ENCODE data around the gene SMYD3.

Gene SMYD3

DNA sequence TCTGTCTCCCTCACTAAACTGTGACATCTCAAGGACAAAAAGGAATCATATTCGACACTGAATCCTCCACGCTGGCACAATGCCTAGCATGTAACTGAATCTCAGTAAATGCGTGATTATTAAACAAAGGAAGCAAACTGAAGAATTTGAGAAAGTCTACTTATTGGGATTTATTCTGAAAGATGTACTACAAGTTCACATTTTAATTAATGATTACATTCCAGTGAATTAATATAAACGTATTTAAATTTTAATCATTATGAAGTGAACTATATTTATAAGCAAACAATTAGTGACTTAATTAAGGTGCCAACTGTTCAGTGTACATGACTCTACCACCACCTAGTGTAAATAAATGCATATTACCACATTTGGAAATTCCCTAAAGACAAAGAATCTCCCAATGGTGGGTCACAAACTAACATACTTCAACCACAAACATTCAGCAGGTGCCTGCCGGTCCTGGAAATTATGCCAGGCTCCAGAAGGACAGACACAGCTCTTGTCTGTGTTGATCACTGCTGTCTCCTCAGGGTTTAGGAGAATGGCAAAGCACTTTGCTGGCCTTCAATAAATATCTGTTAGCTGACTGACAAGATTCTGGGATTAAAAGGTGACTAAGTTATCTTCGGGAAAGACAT is 56.3 kb downstream of the SMYD3 start:
- H3K9ac ChIP-seq (ENCODE audit: insufficient read length, low read depth): no peak overlapping the region
- no peaks in the 10 kb centered on the region for H3K9me3 ChIP-seq (ENCODE audit: insufficient read depth, low read length)
- DNase-seq (ENCODE audit: low read depth, low spot score): no peak
- no peak for TF ChIP-seq ZNF274 (IDR thresholded peaks at IDR 0.05; ENCODE audit: low read depth, low read length)
- no peak for TF ChIP-seq SUZ12 (IDR thresholded peaks at IDR 0.05; ENCODE audit: extremely low read depth, insufficient read depth, insufficient read length)
- no peak for TF ChIP-seq YY1 (IDR thresholded peaks at IDR 0.05; ENCODE audit: insufficient read depth, insufficient read length)
- no peaks in the 10 kb centered on the region for H3K4me1 ChIP-seq (ENCODE audit: insufficient read depth, insufficient read length)
- H3K36me3 ChIP-seq (ENCODE audit: insufficient read depth, insufficient read length, low read length): no peaks in the 10 kb centered on the region
- H3K4me3 ChIP-seq (ENCODE audit: insufficient read length, low read depth): no peak overlapping the region
- H3K27me3 ChIP-seq (ENCODE audit: insufficient read depth, insufficient read length): no peaks in the 10 kb centered on the region

DNA sequence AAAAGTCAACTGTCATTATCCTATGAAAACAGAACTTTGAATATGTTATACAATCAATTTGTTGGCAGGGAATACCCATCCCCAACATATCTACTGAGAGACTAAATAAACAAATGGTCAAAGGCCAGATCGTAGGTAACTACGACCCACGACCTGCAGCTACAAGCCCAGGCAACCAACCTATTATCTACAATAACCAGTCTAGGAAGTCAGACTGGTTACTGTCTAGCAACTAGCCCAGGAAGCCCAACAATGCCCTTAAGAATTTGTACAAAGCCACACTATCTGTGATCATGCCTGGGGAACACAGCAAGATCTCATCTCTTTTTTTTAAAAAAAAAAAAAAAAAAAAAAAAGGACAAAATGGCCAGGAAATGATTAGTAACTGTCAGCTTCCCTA is 58.7 kb downstream of the SMYD3 start:
- Histone ChIP-seq H3K4me3 (ENCODE audit: insufficient read length, low read depth) (no peak overlapping the region), H3K36me3 (ENCODE audit: insufficient read depth, insufficient read length, low read length) (no peaks in the 10 kb centered on the region), H3K27me3 (ENCODE audit: insufficient read depth, insufficient read length) (no peaks in the 10 kb centered on the region), H3K9ac (ENCODE audit: insufficient read length, low read depth) (no peak overlapping the region), H3K9me3 (ENCODE audit: insufficient read depth, low read length) (no peaks in the 10 kb centered on the region), H3K4me1 (ENCODE audit: insufficient read depth, insufficient read length) (no peaks in the 10 kb centered on the region)
- no peak for DNase-seq (ENCODE audit: low read depth, low spot score)
- no peak for TF ChIP-seq SUZ12 (IDR thresholded peaks at IDR 0.05; ENCODE audit: extremely low read depth, insufficient read depth, insufficient read length)
- no peak for TF ChIP-seq ZNF274 (IDR thresholded peaks at IDR 0.05; ENCODE audit: low read depth, low read length)
- no peak for TF ChIP-seq YY1 (IDR thresholded peaks at IDR 0.05; ENCODE audit: insufficient read depth, insufficient read length)

DNA sequence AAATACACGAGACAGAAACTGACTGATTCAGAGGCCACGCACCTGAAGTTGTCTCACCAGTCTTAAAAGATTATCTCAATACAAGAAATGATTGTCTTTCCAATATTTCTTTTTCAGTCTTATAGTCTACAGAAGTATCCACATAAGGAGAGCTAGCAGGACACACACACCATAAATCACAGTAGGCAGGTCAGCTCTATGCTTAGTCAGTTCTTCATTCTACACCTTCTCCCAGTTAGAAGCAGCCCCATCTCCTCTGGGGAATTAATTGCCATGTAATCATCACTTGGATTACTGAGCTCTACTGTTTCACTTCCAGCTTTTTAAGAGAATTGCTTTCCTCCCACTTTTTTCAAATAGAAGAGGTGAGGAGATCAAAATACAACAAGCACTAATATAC is 59.6 kb downstream of the SMYD3 start:
- H3K4me1 ChIP-seq (ENCODE audit: insufficient read depth, insufficient read length): no peaks in the 10 kb centered on the region
- H3K4me3 ChIP-seq (ENCODE audit: insufficient read length, low read depth): no peak overlapping the region
- H3K9me3 ChIP-seq (ENCODE audit: insufficient read depth, low read length): no peaks in the 10 kb centered on the region
- no peaks in the 10 kb centered on the region for H3K27me3 ChIP-seq (ENCODE audit: insufficient read depth, insufficient read length)
- no peak overlapping the region for H3K9ac ChIP-seq (ENCODE audit: insufficient read length, low read depth)
- no peaks in the 10 kb centered on the region for H3K36me3 ChIP-seq (ENCODE audit: insufficient read depth, insufficient read length, low read length)
- no peak for TF ChIP-seq ZNF274 (IDR thresholded peaks at IDR 0.05; ENCODE audit: low read depth, low read length)
- no peak for TF ChIP-seq YY1 (IDR thresholded peaks at IDR 0.05; ENCODE audit: insufficient read depth, insufficient read length)
- no peak for TF ChIP-seq SUZ12 (IDR thresholded peaks at IDR 0.05; ENCODE audit: extremely low read depth, insufficient read depth, insufficient read length)
- no peak for DNase-seq (ENCODE audit: low read depth, low spot score)

DNA sequence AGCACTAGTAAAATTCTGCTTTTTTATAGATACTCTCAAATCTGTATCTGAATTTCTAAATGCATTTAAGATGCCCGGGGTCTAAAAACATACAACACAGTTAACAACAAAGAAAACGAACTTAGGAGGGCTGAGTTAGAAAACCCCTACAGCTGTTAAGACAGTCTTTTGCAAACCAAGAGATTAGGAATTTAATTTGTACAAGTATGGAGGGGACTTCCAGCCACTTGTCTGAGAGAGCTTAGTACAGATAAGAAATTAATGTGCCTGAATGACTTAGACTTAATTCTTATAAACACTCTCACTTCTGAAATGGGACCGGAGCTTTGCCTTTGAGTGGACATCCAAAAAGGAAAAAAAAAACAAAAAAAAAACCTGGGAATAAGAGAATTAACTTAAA is 61.6 kb downstream of the SMYD3 start:
- Histone ChIP-seq H3K36me3 (ENCODE audit: insufficient read depth, insufficient read length, low read length) (no peaks in the 10 kb centered on the region), H3K4me3 (ENCODE audit: insufficient read length, low read depth) (no peak overlapping the region), H3K27me3 (ENCODE audit: insufficient read depth, insufficient read length) (no peaks in the 10 kb centered on the region), H3K4me1 (ENCODE audit: insufficient read depth, insufficient read length) (no peaks in the 10 kb centered on the region), H3K9me3 (ENCODE audit: insufficient read depth, low read length) (no peaks in the 10 kb centered on the region), H3K9ac (ENCODE audit: insufficient read length, low read depth) (no peak overlapping the region)
- TF ChIP-seq YY1 (IDR thresholded peaks at IDR 0.05; ENCODE audit: insufficient read depth, insufficient read length) (no peak), SUZ12 (IDR thresholded peaks at IDR 0.05; ENCODE audit: extremely low read depth, insufficient read depth, insufficient read length) (no peak)
- no peak for DNase-seq (ENCODE audit: low read depth, low spot score)

DNA sequence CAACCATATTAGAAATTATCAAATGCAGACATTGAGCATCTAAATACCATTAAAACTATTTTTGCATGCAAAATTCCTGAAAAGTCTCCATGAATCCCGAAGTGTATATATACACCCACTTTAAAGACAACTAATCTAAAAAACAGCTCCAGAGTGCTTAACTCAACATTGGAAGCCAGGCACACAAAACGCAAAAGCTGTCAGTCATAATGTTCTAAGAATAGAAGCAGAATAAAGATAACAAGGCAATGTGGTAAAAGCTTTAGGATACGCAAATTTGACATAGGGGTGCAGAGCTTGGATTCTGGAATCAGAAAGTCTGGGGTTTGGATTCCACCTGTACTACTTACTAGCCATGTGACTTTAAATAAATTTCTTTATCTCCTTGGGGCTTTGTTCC is 62.5 kb downstream of the SMYD3 start:
- DNase-seq (ENCODE audit: low read depth, low spot score): no peak
- TF ChIP-seq YY1 (IDR thresholded peaks at IDR 0.05; ENCODE audit: insufficient read depth, insufficient read length) (no peak), ZNF274 (IDR thresholded peaks at IDR 0.05; ENCODE audit: low read depth, low read length) (no peak), SUZ12 (IDR thresholded peaks at IDR 0.05; ENCODE audit: extremely low read depth, insufficient read depth, insufficient read length) (no peak)
- Histone ChIP-seq H3K4me1 (ENCODE audit: insufficient read depth, insufficient read length) (no peaks in the 10 kb centered on the region), H3K9me3 (ENCODE audit: insufficient read depth, low read length) (no peaks in the 10 kb centered on the region), H3K36me3 (ENCODE audit: insufficient read depth, insufficient read length, low read length) (no peaks in the 10 kb centered on the region), H3K4me3 (ENCODE audit: insufficient read length, low read depth) (no peak overlapping the region), H3K27me3 (ENCODE audit: insufficient read depth, insufficient read length) (no peaks in the 10 kb centered on the region), H3K9ac (ENCODE audit: insufficient read length, low read depth) (no peak overlapping the region)

DNA sequence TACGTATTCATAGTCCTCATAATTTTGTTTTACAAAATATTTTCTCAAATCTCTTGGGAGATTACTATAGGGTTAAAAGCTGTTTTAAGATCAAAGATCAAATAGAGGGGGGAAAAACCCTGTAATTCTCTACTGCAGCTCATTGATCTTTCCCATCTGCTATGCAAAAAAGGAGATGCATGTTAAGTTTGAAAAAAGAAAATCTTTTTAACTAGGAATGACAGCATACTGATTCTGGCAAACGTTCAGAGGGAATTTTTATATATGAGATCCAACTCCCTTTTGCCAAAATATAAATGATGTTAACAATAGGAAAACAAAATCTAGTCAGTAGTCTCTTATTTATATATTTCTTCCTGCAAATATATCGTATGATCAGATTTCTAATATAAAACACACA is 69.1 kb downstream of the SMYD3 start:
- no peak overlapping the region for H3K9ac ChIP-seq (ENCODE audit: insufficient read length, low read depth)
- H3K9me3 ChIP-seq (ENCODE audit: insufficient read depth, low read length): peaks cover 29% of the 10 kb centered on the region
- DNase-seq (ENCODE audit: low read depth, low spot score): no peak
- H3K4me1 ChIP-seq (ENCODE audit: insufficient read depth, insufficient read length): no peaks in the 10 kb centered on the region
- no peak for TF ChIP-seq YY1 (IDR thresholded peaks at IDR 0.05; ENCODE audit: insufficient read depth, insufficient read length)
- no peak for TF ChIP-seq SUZ12 (IDR thresholded peaks at IDR 0.05; ENCODE audit: extremely low read depth, insufficient read depth, insufficient read length)
- TF ChIP-seq ZNF274 (IDR thresholded peaks at IDR 0.05; ENCODE audit: low read depth, low read length): no peak
- no peaks in the 10 kb centered on the region for H3K27me3 ChIP-seq (ENCODE audit: insufficient read depth, insufficient read length)
- H3K4me3 ChIP-seq (ENCODE audit: insufficient read length, low read depth): no peak overlapping the region
- no peaks in the 10 kb centered on the region for H3K36me3 ChIP-seq (ENCODE audit: insufficient read depth, insufficient read length, low read length)

DNA sequence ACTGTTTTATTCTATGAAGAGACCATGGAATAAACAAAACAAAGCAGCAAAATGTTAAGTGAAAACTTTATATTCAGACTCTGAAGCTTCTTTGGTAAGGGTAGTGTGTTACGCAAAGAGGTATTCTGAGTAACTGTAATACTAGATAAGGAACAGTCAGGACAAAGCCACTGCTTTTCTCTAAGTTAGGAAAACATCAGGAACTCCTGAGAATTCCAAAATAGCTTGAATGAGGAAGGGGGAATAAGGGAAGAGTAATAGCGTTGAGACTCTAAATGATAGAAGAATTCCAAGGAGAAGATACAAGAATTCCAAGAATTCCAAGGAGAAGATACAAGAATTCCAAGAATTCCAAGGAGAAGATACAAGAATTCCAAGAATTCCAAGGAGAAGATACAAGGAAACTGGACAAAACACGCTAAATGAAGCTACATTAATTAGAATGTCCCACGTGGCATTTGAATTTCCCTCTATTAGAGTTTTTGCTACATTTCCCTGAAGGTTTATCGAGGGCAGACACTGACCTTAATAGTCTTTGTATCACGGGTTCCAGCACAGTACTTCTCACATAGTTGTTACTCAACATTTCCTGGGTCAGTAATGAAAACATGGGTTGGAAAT is 71.5 kb downstream of the SMYD3 start:
- no peak for DNase-seq (ENCODE audit: low read depth, low spot score)

More for the DNA sequence above, 71.5 kb downstream of the SMYD3 start:
- TF ChIP-seq SUZ12 (IDR thresholded peaks at IDR 0.05; ENCODE audit: extremely low read depth, insufficient read depth, insufficient read length) (no peak), ZNF274 (IDR thresholded peaks at IDR 0.05; ENCODE audit: low read depth, low read length) (no peak), YY1 (IDR thresholded peaks at IDR 0.05; ENCODE audit: insufficient read depth, insufficient read length) (no peak)
- Histone ChIP-seq H3K36me3 (ENCODE audit: insufficient read depth, insufficient read length, low read length) (no peaks in the 10 kb centered on the region), H3K9ac (ENCODE audit: insufficient read length, low read depth) (no peak overlapping the region), H3K4me1 (ENCODE audit: insufficient read depth, insufficient read length) (no peaks in the 10 kb centered on the region), H3K27me3 (ENCODE audit: insufficient read depth, insufficient read length) (no peaks in the 10 kb centered on the region), H3K9me3 (ENCODE audit: insufficient read depth, low read length) (peaks cover 29% of the 10 kb centered on the region), H3K4me3 (ENCODE audit: insufficient read length, low read depth) (no peak overlapping the region)
